HepG2 (cell line): ENCODE results near the gene KCNAB3. TPM values are rescaled to one million over a fixed set of nuclear protein-coding genes. Genes with fewer than 3 reads are reported as not detected.

Experiments
- BCL6 ChIP-seq: IDR thresholded peaks from 2 replicates; pipeline ENCODE4 v1.6.1; 2016; ENCODE audit warnings: missing genetic modification reagents, missing compliant biosample characterization
- CBFB ChIP-seq: sonication (generic); formaldehyde crosslinking; IDR thresholded peaks from 2 replicates; pipeline ENCODE4 v1.4.0; 2020; ENCODE audit warnings: missing genetic modification reagents
- E2F5 ChIP-seq: sonication (generic); formaldehyde crosslinking; conservative IDR thresholded peaks from 2 replicates; pipeline ENCODE4 v1.4.0; 2020; ENCODE audit warnings: missing genetic modification reagents
- HNF1B ChIP-seq: sonication (generic); formaldehyde crosslinking; IDR thresholded peaks from 2 replicates; pipeline ENCODE4 v1.5.1; 2020; ENCODE audit warnings: mild to moderate bottlenecking, moderate library complexity, missing genetic modification reagents
- IKZF5 ChIP-seq: IDR thresholded peaks from 2 replicates; pipeline ENCODE4 v1.6.1; 2018; ENCODE audit warnings: missing genetic modification reagents, mild to moderate bottlenecking, missing compliant biosample characterization
- ISL2 ChIP-seq: sonication (generic); formaldehyde crosslinking; IDR thresholded peaks from 2 replicates; pipeline ENCODE4 v1.5.0; 2020; ENCODE audit warnings: missing genetic modification reagents
- PBX2 ChIP-seq: IDR thresholded peaks from 2 replicates; pipeline ENCODE4 v1.6.1; 2016; ENCODE audit warnings: control low read depth
- PHF8 ChIP-seq: sonication (generic); formaldehyde crosslinking; IDR thresholded peaks from 2 replicates; pipeline ENCODE4 v1.5.0; 2020; ENCODE audit warnings: missing genetic modification reagents
- PLSCR1 ChIP-seq: sonication (generic); formaldehyde crosslinking; IDR thresholded peaks from 2 replicates; pipeline ENCODE4 v1.5.0; 2020; ENCODE audit warnings: missing genetic modification reagents, mild to moderate bottlenecking, borderline replicate concordance
- TFDP2 ChIP-seq: sonication (generic); formaldehyde crosslinking; IDR thresholded peaks from 2 replicates; pipeline ENCODE4 v1.4.0; 2020; ENCODE audit warnings: missing genetic modification reagents
- THAP11 ChIP-seq: IDR thresholded peaks from 2 replicates; pipeline ENCODE4 v1.6.1; 2016; ENCODE audit warnings: missing biosample characterization, missing genetic modification reagents
- ZBTB37 ChIP-seq: sonication (generic); formaldehyde crosslinking; IDR thresholded peaks from 2 replicates; pipeline ENCODE4 v1.4.0; 2020; ENCODE audit warnings: mild to moderate bottlenecking, missing genetic modification reagents
- ZBTB46 ChIP-seq: sonication (generic); formaldehyde crosslinking; IDR thresholded peaks from 2 replicates; pipeline ENCODE4 v1.4.0; 2020; ENCODE audit warnings: mild to moderate bottlenecking, missing genetic modification reagents, borderline replicate concordance
- ZNF350 ChIP-seq: sonication (generic); formaldehyde crosslinking; IDR thresholded peaks from 2 replicates; pipeline ENCODE4 v1.4.0; 2020; ENCODE audit warnings: mild to moderate bottlenecking, low read depth, missing genetic modification reagents, borderline replicate concordance
- ZNF703 ChIP-seq: sonication (generic); formaldehyde crosslinking; IDR thresholded peaks from 2 replicates; pipeline ENCODE4 v1.5.1; 2020; ENCODE audit warnings: missing genetic modification reagents, mild to moderate bottlenecking, moderate library complexity, borderline replicate concordance
- ZNF788 ChIP-seq: sonication (generic); formaldehyde crosslinking; IDR thresholded peaks from 2 replicates; pipeline ENCODE4 v1.5.0; 2020; ENCODE audit warnings: mild to moderate bottlenecking, missing genetic modification reagents, borderline replicate concordance
- ZSCAN31 ChIP-seq: sonication (generic); formaldehyde crosslinking; IDR thresholded peaks from 2 replicates; pipeline ENCODE4 v1.5.0; 2020; ENCODE audit warnings: low read depth, mild to moderate bottlenecking, missing genetic modification reagents
- polyA plus RNA-seq, 8 experiments: library from polyadenylated mRNA; depleted of rRNA in 3 of 8; stranded (reverse) in 7 of 8; unstranded in 1 of 8; fragments of >200 nt; fragmentation: Illumina TruSeq in 4 of 8; extraction: Trizol in 4 of 8; gene quantifications; 2 replicates each; pipeline versions ENCODE4 v1.2.1 to v1.2.3, GENCODE V29; 2011 to 2016; ENCODE audit warnings: low read depth in 4 of 8, missing spikeins in 1 of 8, mixed read lengths in 1 of 8; ENCODE audit not compliant: insufficient read depth in 1 of 8
- total RNA-seq, 5 experiments: library from RNA; depleted of rRNA; stranded (reverse); fragments of >200 nt; fragmentation: Illumina TruSeq; extraction: Trizol; gene quantifications; 2 replicates each; pipeline ENCODE4 v1.2.3, GENCODE V29; 2016; ENCODE audit warnings: low read depth in 1 of 5

Gene KCNAB3
- total and polyA plus RNA-seq, 2 of the 13 experiments (the other 11 are each of a cell fraction or from before 2014, with no cell fraction given): 0.29 to 0.88 TPM

GRCh38 chr17:7887482-7888183 lies 42.0 kb downstream of the KCNAB3 start (continued):
- TF ChIP-seq ZBTB37 (CRISPR knock-in tag) (peak; percentile 87), CBFB (0 out of 2 replicates have a peak, but pooled peaks have one; percentile 16), ZNF350 (CRISPR knock-in tag) (peak; percentile 80), ZSCAN31 (CRISPR knock-in tag) (no peak), BCL6 (peak; percentile 70), IKZF5 (CRISPR knock-in tag) (peak; percentile 54; the same call in 1 of the 2 replicates), ZNF703 (CRISPR knock-in tag) (no peak), PLSCR1 (no peak), ISL2 (CRISPR knock-in tag) (0 out of 2 replicates have a peak, but pooled peaks have one; percentile 36), HNF1B (peak; percentile 72; the same call in 1 of the 2 replicates), PBX2 (CRISPR knock-in tag) (no peak), THAP11 (CRISPR knock-in tag) (peak; percentile 56; the same call in 1 of the 2 replicates), ZBTB46 (CRISPR knock-in tag) (no peak), TFDP2 (0 out of 2 replicates have a peak, but pooled peaks have one; percentile 8), E2F5 (peak; percentile 52; the same call in 1 of the 2 replicates), PHF8 (CRISPR knock-in tag) (peak; percentile 71), ZNF788 (CRISPR knock-in tag) (0 out of 2 replicates have a peak, but pooled peaks have one; percentile 56)
